HG03521 (cell line): ENCODE results near the gene CNPY1.
"Not testable (repeated sequence)": the region's sequence is repeated elsewhere in the genome, so short reads cannot be mapped to it uniquely, and the experiment has no call there.

Experiments used
- ATAC-seq: cut with Tn5 transposase; IDR thresholded peaks from one replicate; pipeline ENCODE4 v1.9.1; 2021; ENCODE audit warnings: mild to moderate bottlenecking, moderate library complexity; ENCODE audit not compliant: unreplicated experiment

The CNPY1 gene

GRCh38 chr7:155546449-155546848 is at the start of gene CNPY1:
Gene CNPY1, minus strand, starts transcription at chr7:155546559. Its CDS starts 630 bp downstream, at chr7:155545929.
- ATAC-seq = not testable (repeated sequence)

GRCh38 chr7:155594961-155595366 is 48.6 kb upstream of the CNPY1 start:
- no peak for ATAC-seq

- no peak for ATAC-seq
These were observed 47.9 kb upstream of the CNPY1 start for GRCh38 chr7:155594163-155594732.

- ATAC-seq = no peak
These were observed 47.3 kb upstream of the CNPY1 start for GRCh38 chr7:155593461-155594162.

GRCh38 chr7:155591055-155591775 is 44.9 kb upstream of the CNPY1 start:
- no peak for ATAC-seq

DNA sequence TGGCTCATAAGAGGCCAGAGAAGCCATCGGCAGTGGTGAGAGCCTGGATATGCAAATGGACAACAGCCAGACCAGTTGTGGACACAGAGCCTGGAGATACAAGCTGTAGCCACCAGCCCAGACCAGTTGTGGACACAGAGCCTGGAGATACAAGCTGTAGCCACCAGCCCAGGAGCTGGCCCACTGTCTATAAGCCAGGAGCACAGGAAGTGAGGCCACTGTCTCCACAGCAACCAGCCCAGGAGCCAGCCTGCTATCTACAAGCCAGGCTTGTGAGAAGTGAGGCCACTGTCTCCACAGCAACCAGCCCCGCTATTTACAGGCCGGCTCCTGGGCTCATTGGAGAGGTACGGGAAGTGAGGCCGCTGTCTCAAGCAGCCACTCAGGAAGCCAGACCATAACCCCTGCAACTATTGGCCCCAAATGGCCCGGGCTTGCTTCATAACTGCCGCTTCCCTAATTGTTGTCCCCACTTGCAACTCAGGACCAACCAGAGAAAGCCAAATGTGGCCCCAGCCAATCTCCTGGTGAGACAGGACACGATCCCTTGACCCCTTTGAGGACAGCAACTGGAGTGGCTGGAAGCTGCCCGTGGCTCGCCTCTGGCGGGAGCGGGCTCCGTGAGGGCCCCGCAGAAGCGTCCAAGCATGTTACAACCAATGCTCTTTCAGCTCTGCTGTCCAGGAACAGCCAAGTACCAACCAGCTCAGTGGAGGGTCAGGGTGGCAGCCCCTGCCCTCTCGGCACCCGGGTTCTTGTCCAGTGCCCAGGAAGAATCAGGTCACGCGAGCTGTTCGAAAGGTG is 44.1 kb upstream of the CNPY1 start:
- ATAC-seq = no peak

- ATAC-seq = no peak
These were observed 42.9 kb upstream of the CNPY1 start for GRCh38 chr7:155589001-155589980.

DNA sequence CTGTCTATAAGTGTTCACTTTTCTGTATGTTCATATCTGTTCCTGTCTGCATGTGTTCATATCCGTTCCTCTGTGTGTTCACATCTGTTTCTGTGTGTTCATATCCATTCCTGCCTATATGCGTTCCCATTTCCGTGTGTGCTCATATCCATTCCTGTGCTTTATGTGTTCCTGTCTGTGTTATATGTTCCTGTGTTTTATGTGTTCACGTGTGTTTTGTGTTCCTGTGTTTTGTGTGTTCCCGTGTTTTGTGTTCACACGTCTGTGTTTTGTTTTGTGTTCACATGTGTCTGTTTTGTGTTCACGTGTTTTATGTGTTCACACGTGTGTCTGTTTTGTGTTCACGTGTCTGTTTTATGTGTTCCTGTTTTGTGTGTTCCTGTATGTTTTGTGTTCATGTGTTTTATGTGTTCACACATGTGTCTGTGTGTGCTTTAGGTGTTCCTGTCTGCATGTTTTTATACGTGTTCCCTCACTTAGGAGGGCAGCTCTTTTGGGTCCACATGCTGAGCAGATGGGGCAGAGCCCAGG is 42.2 kb upstream of the CNPY1 start:
- no peak for ATAC-seq

- ATAC-seq = no peak
These were observed 41.1 kb upstream of the CNPY1 start for GRCh38 chr7:155587486-155587885.

DNA sequence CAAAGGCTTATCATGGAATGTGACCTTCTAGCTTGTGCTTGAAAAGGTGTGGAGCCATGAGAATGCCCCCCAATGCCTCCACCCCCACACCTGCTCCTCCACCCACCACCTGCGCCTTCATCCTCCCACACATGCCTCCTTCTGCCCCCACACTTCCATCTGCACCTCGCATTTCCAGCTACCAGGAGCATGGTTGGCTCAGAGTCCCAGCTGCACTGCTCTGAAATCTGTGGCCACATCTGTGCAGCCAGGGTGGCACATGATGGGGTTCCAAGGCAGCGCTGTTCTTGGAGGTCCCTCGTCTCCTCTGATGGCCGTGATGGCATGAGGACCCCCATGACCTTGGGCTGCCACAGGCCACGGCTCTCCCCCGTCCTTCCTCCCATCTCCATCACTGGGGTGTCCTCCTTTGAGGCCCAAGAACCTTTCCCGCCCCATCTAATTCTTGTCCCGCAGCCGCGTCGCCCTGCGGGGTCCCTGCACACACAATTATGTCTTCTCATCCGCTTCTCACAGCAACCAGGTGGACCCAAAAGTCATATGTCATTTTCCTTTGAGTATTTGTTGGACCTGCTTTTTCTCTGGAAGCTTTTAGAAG is 40.6 kb upstream of the CNPY1 start:
- no peak for ATAC-seq

DNA sequence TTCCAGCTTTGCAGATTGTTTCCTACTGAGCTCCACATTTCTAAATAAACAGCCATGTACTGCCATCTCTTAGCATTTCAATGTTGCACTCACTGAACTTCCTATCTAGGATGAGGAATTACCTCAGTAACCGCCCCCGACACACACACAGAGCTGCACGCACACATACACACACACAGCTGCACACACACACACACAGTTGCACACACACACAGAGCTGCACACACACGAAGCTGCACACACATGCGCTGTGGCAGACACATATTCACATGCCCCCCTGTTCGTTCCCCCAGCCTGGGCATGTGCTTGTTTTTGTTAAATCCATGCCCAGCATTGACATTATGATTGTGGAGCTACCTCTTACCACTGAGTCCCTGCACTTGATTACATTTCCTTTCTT is 39.6 kb upstream of the CNPY1 start:
- ATAC-seq = no peak

DNA sequence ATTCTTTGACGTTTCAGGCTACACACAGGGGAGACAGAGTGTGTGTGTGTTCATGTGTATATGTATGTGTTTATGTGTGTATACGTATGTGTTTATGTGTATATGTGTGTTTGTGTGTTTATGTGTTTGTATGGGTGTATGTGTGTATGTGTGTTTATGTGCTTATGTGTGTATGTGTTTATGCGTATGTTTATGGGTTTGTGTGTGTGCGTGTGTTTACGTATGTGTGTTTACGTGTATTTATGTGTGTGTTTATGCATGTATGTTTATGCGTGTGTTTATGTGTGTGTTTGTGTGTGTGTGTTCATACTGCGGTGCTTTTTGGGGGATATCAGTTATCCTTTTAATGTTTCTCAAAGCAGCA is 39.2 kb upstream of the CNPY1 start:
- no peak for ATAC-seq

DNA sequence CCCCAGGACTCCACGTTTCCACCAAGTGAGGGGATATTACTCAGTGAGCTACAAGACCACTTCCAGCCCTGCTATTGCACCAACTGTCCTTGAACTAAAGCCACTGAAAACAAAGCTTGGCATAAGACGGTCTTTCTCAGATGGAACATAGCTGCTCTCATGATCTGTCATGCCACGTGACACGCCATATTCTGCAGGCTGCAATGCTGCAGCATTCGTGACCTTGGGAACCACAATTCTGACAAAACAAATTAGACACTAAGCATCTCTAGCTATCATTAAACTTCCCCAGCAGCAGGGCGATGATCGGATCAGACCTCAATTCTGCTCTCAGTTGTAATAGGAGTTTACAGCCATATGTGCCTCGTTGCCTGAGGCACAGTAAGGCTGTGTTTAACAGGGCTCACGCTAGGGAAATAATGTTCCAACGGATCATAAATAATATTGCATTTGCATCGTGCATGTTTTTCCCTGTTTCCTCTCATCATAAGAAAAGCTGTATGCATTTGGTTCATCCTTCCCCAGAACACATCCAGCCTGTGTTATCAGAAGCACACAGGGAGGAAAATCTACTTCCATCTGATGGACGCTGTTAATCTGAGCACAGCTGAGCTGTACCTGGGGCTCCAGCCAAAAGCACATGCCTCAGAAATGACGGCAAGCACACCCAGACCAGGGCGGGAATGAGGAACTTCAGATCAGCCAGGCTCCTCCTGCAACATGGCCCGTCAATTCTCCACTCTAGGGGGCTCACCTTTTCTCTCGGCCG is 38.6 kb upstream of the CNPY1 start:
- ATAC-seq = no peak

GRCh38 chr7:155584261-155584660 is 37.9 kb upstream of the CNPY1 start:
- ATAC-seq = no peak

- ATAC-seq = no peak
These were observed 37.3 kb upstream of the CNPY1 start for GRCh38 chr7:155583636-155584035.

DNA sequence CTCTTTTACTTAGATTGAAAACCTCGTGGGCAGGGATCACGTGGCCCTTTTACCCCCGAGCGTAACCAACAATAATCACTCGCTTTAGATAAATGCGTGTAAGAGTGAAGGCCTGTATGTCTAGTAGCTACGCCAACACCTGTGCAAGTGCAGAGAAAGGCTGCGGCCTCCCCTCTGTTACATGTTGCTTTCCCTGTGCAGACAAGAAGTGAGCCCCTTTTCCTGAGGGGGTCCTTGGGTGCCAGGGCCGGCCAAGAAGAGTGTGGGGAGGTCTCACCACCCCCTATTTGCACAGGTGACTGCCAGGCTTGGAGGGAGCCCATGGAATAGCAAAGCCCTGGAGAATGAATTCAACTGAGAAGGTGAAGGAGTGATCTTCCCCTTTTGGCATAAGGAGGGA is 35.6 kb upstream of the CNPY1 start:
- no peak for ATAC-seq

- ATAC-seq = no peak
These were observed 34.9 kb upstream of the CNPY1 start for GRCh38 chr7:155581107-155581830.

GRCh38 chr7:155580367-155580766 is 34.0 kb upstream of the CNPY1 start:
- ATAC-seq = no peak
